Fibroblast of the aortic adventitia (primary cell): ENCODE data around the gene C2CD4C. TPM values are rescaled to one million over a fixed set of nuclear protein-coding genes. Genes with fewer than 3 reads are reported as not detected.

ENCODE experiments used
- DNase-seq: peaks from one replicate; pipeline ENCODE4 v3.0.0-alpha.2; 2010; ENCODE audit warnings: low read depth
- H3K4me3 ChIP-seq: 2 replicates; pipeline ENCODE4 v1.5.1; 2011; ENCODE audit warnings: low read depth, mild to moderate bottlenecking, control low read depth, low read length, moderate library complexity
- total RNA-seq: library from RNA; depleted of rRNA; stranded (reverse); fragments of >200 nt; gene quantifications from 2 replicates; pipeline ENCODE4 v1.2.3, GENCODE V29; 2012; ENCODE audit warnings: low replicate concordance
- TF ChIP-seq, protein P1 (sequence below): IDR thresholded peaks from 2 replicates; pipeline ENCODE4 v1.5.1; 2011; ENCODE audit warnings: mild to moderate bottlenecking, low read length, control low read depth, inconsistent platforms; ENCODE audit not compliant: insufficient read depth

Gene C2CD4C
- total RNA-seq, 1 donor = not detected

DNA sequence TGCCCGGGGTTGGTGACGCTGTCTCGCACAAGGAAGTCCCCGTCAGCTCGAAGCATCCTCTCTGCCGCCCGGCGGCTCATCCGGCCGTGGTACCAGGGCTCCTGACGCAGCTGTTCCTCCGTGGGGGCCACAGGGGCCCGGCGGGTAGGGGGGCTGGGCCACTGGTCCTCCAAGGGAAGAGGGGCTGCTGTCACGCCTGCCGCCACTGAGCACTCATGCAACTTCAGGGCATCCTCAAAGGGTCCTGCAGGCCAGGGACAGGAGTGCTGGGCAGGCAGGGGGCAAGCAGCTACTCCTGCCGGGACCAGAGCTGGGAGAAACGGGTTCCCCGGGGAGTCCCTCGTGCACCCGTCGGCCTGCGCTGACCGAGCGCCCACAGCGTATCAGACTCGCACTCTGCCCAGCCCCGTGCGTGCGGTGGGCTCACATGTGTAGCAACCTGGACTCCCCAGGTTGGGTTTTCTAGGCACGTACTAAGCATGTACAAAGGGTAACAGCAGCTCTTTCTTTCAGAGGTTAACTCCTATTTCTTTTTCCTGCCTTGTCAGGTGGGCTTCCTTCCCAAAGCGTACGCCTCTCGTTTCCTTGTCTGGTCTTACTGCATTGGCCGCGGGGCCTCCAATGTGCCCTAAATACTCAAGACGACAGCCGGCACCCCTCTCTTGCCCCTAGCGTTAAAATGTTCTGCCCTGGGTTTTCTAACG, 13.4 kb upstream of the C2CD4C start:
- no peak for DNase-seq
- TF ChIP-seq, protein P1, sequence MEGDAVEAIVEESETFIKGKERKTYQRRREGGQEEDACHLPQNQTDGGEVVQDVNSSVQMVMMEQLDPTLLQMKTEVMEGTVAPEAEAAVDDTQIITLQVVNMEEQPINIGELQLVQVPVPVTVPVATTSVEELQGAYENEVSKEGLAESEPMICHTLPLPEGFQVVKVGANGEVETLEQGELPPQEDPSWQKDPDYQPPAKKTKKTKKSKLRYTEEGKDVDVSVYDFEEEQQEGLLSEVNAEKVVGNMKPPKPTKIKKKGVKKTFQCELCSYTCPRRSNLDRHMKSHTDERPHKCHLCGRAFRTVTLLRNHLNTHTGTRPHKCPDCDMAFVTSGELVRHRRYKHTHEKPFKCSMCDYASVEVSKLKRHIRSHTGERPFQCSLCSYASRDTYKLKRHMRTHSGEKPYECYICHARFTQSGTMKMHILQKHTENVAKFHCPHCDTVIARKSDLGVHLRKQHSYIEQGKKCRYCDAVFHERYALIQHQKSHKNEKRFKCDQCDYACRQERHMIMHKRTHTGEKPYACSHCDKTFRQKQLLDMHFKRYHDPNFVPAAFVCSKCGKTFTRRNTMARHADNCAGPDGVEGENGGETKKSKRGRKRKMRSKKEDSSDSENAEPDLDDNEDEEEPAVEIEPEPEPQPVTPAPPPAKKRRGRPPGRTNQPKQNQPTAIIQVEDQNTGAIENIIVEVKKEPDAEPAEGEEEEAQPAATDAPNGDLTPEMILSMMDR = no peak
- no peak overlapping the region for H3K4me3 ChIP-seq

DNA sequence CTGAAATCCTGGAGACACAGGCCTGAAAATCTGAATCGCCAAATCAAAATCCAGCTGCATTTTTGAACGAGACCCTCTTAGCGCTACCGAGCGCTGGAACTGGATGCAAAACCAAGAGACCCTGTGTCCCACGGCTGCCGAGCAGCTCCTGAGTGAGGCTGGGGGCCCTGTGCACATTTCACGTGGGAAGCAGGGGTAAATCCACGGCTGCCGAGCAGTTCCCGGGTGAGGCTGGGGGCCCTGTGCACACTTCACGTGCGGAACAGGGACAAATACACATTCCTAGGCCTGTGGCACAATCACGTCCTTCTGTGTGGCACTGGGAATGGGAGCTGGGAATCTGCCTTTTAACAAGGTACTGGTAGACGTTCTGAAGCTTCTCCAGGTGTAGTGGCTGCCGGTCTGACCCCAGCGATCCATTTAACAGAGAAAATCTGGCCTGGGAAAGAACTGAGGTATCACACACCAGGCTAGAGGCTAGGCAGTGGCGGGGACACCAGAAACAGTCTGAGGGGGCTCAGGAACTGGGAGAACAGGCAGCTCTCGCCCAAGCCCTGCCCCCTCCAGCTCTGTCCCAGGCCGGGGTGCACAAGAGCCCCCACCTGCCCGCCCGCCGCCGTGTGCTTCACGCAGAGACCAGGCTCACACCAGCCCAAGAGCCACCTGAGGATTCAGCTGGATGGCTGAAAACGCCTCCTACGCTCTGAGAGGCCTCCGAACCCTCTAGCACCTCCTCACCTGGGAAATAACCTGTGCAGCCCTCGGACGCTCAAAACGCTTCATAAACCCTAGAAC, 11.0 kb upstream of the C2CD4C start:
- H3K4me3 ChIP-seq = no peak overlapping the region
- TF ChIP-seq, protein P1 = no peak
- no peak for DNase-seq

DNA sequence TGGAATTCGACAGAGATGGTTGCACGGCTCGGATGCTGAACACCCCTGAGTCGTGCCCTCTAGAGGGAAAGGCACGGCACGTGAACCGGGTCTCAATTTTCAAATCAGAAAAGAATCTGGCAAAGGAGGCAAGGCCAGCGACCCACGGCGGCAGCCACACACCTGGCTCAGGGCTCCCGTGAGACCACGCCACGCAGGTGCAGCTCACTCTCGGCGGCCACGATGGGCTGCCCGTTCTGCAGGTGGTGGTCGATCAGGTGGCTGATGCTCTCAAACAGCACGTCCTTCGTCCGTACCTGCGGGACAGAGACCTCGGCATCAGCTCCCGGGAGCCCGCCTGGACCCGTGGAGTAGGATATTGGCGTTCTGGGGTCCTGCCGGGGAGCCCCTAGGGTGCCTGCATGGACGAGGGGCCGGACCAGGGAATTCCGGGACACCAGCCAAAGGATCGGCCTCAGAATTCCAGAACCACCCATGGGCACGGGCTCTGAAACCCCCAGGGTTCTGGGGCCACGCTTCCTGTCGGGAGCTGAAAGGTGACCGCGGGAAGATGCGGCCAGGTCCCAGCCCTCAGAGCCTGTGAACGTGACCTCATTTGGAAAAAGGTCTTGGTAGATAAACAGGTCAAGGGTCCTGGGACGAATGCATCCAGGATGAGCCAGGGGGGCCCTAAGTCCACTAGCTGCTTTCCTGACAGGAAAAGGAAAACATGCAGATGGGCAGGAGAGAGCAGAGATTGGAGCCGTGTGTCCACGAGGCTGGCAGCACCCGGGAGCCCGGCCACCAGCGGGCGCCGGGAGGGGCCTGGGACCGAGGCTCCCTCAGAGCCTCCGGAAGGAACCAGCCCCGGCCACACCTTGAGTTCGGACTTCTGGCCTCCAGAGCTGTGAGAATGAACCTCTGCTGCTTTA, 10.1 kb upstream of the C2CD4C start:
- TF ChIP-seq, protein P1 = no peak
- no peak overlapping the region for H3K4me3 ChIP-seq
- DNase-seq = no peak

DNA sequence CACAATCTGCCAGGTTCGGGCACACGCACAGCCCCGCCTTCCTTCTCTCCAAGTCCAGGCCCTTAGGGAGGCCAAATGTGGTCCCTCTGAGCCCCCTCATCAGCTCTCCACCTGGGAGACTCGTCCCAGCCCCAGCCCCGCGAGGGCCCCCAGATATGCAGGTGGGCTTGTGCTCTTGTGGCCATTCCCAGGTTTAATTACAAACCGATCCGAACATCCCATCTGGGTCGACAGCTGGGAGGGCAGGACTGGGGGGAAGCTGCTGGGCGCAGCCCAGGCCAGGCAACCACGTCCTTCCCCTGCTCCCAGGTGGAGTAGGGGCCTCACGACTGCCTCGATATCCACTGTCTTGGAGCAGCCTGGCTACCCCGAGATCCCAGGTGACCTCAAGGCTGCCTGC, 7.5 kb upstream of the C2CD4C start:
- H3K4me3 ChIP-seq = no peak overlapping the region
- TF ChIP-seq, protein P1 = no peak
- DNase-seq = no peak

DNA sequence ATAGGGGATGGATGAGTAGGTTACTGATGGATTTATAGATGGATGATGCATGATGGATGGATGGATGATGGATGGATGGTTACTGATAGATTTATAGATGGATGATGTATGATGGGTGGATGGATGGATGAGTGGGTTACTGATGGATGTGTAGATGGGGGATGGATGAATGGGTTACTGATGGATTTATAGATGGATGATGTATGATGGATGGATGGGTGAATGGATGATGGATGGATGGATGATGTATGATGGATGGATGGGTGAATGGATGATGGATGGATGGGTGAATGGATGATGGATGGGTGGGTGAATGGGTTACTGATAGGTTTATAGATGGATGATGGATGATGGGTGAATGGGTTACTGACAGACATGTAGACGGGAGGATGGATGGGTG, 6.3 kb upstream of the C2CD4C start:
- H3K4me3 ChIP-seq = no peak overlapping the region
- TF ChIP-seq, protein P1 = no peak
- DNase-seq = no peak

DNA sequence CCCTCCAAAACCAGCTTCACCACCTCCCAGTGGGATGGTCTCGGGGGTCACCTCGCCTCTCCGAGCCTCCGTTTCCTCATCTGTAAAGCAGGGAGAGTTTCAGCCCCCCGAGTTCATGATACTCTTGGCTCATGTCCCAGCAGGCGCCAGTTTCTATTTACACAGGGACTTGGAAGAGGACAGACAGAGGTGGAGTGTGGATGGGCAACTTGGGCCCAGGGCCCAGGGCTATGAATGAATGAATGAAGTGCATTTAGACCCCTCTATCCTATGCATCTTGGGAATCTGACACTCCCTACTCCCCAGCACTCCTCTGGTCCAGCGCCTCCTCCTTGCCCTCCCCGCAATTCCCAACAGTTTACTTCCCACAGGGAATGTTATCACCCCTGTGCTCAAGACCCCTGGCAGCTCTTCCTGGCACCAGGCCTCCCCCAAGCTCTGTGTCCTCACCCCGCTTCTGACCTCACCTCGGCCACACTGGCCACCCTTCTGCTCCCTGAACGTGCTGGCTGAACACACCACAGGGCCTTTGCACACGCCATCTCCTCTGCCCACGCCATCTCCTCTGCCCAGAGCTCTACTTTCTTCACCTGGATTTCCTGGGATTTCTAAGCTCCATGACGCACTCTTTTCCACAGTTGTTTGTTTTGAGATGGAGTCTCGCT, 4.9 kb upstream of the C2CD4C start:
- no peak for DNase-seq
- TF ChIP-seq, protein P1 = no peak

More for the DNA sequence above, 4.9 kb upstream of the C2CD4C start:
- H3K4me3 ChIP-seq = no peak overlapping the region
